ENCODE measurements around the gene NOG. TPM values are rescaled to one million over a fixed set of nuclear protein-coding genes. Genes with fewer than 3 reads are reported as not detected.
A peak's percentile ranks its signal among the peaks of the same experiment; 100 is the strongest.

The NOG gene
- total RNA-seq, 1 donor from 2014 or later: 8.9 TPM

DNA sequence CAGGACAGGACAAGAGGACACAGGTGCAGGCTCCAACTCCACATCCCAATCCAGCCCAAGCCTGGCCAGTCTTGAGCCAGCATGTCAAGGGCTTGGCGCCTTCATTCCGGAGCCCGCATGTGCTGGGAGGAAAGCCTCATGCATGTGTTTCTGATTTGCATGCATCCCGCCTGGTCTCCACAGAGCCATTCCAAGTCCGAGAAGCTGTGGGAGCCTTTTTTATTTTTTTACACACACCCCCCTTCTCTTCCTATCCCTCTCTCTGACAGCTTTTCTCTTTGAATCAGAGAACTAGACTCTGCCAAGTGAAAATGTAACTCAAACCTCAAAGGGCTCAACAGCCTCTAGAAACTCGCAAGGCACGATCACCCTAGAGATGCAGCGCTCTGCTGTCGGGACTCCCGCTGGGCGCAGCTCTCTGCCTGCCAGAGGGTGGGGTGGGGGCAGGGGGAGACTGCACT is 45.1 kb downstream of the NOG start:
- peak; percentile 73 for DNase-seq

GRCh38 chr17:56639517-56639916 is 46.0 kb downstream of the NOG start:
- DNase-seq: no peak

DNA sequence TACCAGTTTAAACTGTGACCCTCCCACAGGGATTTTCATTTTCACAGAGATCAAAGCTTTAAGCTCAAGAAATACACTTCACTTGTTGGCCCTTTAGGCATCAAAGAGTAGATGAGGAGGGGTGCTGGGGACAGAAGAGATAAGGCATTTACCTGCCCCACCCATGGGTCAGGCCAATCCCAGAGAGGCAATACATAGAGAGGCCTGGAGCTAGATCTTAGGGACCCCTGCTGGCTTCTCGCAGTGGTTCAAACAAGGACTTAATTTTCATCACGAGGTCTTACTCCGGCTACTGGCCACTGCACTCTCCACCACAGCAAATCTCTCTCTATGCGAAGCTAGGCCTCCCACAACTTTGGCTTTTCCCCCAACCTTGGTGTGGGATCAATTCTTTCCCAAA is 46.6 kb downstream of the NOG start:
- DNase-seq: no peak

GRCh38 chr17:56641373-56641772 is 47.9 kb downstream of the NOG start:
- DNase-seq: no peak

- no peak for DNase-seq
Measured at GRCh38 chr17:56641894-56642293, 48.4 kb downstream of the NOG start.

- DNase-seq: no peak
Measured at GRCh38 chr17:56642424-56642823, 48.9 kb downstream of the NOG start.

Small RNAs within 50 kb of the gene (small RNA-seq; reads per million reads assigned to genes)
- gene RPL39P33 (ENCODE audit: low replicate concordance): not detected

Other genes with a start within 250 kb of the NOG start
- gene C17orf67, start 240.2 kb downstream of the NOG start, total RNA-seq: 1.0 TPM
- 10.1 TPM for gene DGKE, start 240.5 kb downstream of the NOG start, total RNA-seq

Measured in tongue (tissue), 3 donors.